ENCODE results near the gene YTHDF2. TPM values are rescaled to one million over a fixed set of nuclear protein-coding genes. Genes with fewer than 3 reads are reported as not detected.
"Not testable (repeated sequence)": the region's sequence is repeated elsewhere in the genome, so short reads cannot be mapped to it uniquely, and the experiment has no call there.

YTHDF2 gene
- polyA plus RNA-seq, 3 donors = 20.7 to 81.6 (median 74.2) TPM

DNA sequence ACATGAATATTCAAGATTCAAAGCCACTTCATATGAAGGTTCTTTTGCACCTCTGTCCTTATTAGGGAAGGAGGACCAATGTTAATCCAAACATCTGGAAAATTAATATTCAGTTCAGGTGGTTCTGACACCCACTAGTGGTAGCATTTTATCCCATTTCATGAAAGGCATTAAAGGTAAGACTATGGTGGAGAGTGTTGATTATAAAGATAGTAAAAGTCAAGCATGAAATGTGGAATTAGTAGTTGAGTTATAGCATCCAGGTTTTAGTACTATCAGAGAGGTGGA, 17.5 kb upstream of the YTHDF2 start:
- Mint-ChIP-seq H3K4me3 (no peak overlapping the region), H3K36me3 (peaks cover 12 to 21% of the 10 kb centered on the region in 2 donors)
- H3K27ac ChIP-seq (ENCODE audit: low read depth in 1 of 2, low read length in 2 of 2) = peak overlapping the region in 1 of 2 donors; percentile 20

DNA sequence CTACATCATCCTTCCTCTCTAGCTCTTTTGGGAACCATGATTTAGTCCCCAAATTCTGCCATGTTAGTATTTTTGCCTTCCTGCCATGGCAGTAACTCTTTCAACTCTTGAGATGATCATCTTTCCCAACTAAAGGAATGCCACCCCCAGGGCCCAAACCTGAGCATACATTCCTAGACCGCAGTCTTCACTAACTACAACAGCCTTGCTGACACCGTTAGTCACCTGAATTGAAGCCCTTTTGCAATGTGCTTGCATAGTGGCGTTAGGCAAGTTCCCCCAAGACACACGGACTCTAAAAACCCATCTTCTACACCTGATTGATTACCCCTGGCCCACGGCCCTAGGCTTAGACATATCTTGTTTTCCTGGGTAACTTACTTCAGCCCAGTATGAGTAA, 16.4 kb upstream of the YTHDF2 start:
- H3K27ac Mint-ChIP-seq = peak overlapping the region in 1 of 7 donors; percentile 43
- Histone ChIP-seq H4K20me1 (ENCODE audit: insufficient read depth, low read length) (no peaks in the 10 kb centered on the region), H3K27ac (ENCODE audit: low read depth in 1 of 2, low read length in 2 of 2) (no peak overlapping the region), H3K27me3 (ENCODE audit: control insufficient read depth in 2 of 2, insufficient read depth in 2 of 2, low read length in 2 of 2) (no peaks in the 10 kb centered on the region), H2AFZ (ENCODE audit: insufficient read depth, low read depth, low read length, poor library complexity, severe bottlenecking) (no peak overlapping the region), H3K4me3 (replicated peaks in 1 of 3; ENCODE audit: low read depth in 2 of 3, low read length in 3 of 3) (no peak overlapping the region), H3K4me1 (ENCODE audit: control insufficient read depth in 1 of 2, insufficient read depth in 2 of 2, low read length in 2 of 2) (peaks cover 2 to 3% of the 10 kb centered on the region in 2 donors), H3K9me3 (replicated peaks in 1 of 2; ENCODE audit: control insufficient read depth in 1 of 2, insufficient read depth in 1 of 2, low read length in 2 of 2) (no peaks in the 10 kb centered on the region), H3K79me2 (ENCODE audit: insufficient read depth, low read length) (no peaks in the 10 kb centered on the region), H3K4me2 (replicated peaks; ENCODE audit: extremely low read depth, low read length, poor library complexity, severe bottlenecking) (no peak overlapping the region), H3K36me3 (replicated peaks in 1 of 2; ENCODE audit: control insufficient read depth in 1 of 2, insufficient read depth in 2 of 2, low read length in 2 of 2) (peaks cover 0 to 11% of the 10 kb centered on the region in 2 donors), H3K9ac (ENCODE audit: insufficient read depth, low read length, poor library complexity, severe bottlenecking) (no peak overlapping the region)
- H3K4me3 Mint-ChIP-seq = no peak overlapping the region
- peaks cover 0 to 3% (median 0%) of the 10 kb centered on the region in 3 donors for H3K27me3 Mint-ChIP-seq (ENCODE audit: low read depth in 3 of 3)
- TF ChIP-seq, protein P1, sequence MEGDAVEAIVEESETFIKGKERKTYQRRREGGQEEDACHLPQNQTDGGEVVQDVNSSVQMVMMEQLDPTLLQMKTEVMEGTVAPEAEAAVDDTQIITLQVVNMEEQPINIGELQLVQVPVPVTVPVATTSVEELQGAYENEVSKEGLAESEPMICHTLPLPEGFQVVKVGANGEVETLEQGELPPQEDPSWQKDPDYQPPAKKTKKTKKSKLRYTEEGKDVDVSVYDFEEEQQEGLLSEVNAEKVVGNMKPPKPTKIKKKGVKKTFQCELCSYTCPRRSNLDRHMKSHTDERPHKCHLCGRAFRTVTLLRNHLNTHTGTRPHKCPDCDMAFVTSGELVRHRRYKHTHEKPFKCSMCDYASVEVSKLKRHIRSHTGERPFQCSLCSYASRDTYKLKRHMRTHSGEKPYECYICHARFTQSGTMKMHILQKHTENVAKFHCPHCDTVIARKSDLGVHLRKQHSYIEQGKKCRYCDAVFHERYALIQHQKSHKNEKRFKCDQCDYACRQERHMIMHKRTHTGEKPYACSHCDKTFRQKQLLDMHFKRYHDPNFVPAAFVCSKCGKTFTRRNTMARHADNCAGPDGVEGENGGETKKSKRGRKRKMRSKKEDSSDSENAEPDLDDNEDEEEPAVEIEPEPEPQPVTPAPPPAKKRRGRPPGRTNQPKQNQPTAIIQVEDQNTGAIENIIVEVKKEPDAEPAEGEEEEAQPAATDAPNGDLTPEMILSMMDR (IDR thresholded peaks at IDR 0.05) = no peak
- peaks cover 7 to 11% of the 10 kb centered on the region in 2 donors for H3K36me3 Mint-ChIP-seq
- peaks cover 9% of the 10 kb centered on the region for H3K4me1 Mint-ChIP-seq
- 91% methylated on average over 4 of the region's 5 CpGs for WGBS (ENCODE audit: insufficient coverage)
- no peak for DNase-seq
- H3K9me3 Mint-ChIP-seq = peaks cover 0 to 5% (median 3%) of the 10 kb centered on the region in 7 donors
- intact Hi-C loops (cut with micrococcal nuclease) = no loop called here

More for the DNA sequence above, 17.5 kb upstream of the YTHDF2 start:
- H2AFZ ChIP-seq (ENCODE audit: insufficient read depth, low read depth, low read length, poor library complexity, severe bottlenecking) = no peak overlapping the region
- Mint-ChIP-seq H3K9me3 (peaks cover 0 to 10% (median 5%) of the 10 kb centered on the region in 7 donors), H3K27me3 (ENCODE audit: low read depth in 3 of 3) (peaks cover 0 to 4% (median 0%) of the 10 kb centered on the region in 3 donors), H3K4me1 (peaks cover 18% of the 10 kb centered on the region), H3K27ac (peak overlapping the region in 1 of 7 donors; percentile 60)
- H3K9ac ChIP-seq (ENCODE audit: insufficient read depth, low read length, poor library complexity, severe bottlenecking) = no peak overlapping the region
- peaks cover 8 to 10% of the 10 kb centered on the region in 2 donors for H3K4me1 ChIP-seq (ENCODE audit: control insufficient read depth in 1 of 2, insufficient read depth in 2 of 2, low read length in 2 of 2)
- DNase-seq = no peak
- no peak overlapping the region for H3K4me3 ChIP-seq (replicated peaks in 1 of 3; ENCODE audit: low read depth in 2 of 3, low read length in 3 of 3)
- no peaks in the 10 kb centered on the region for H3K9me3 ChIP-seq (replicated peaks in 1 of 2; ENCODE audit: control insufficient read depth in 1 of 2, insufficient read depth in 1 of 2, low read length in 2 of 2)
- H4K20me1 ChIP-seq (ENCODE audit: insufficient read depth, low read length) = no peaks in the 10 kb centered on the region
- no peak overlapping the region for H3K4me2 ChIP-seq (replicated peaks; ENCODE audit: extremely low read depth, low read length, poor library complexity, severe bottlenecking)
- peaks cover 2 to 15% of the 10 kb centered on the region in 2 donors for H3K36me3 ChIP-seq (replicated peaks in 1 of 2; ENCODE audit: control insufficient read depth in 1 of 2, insufficient read depth in 2 of 2, low read length in 2 of 2)
- TF ChIP-seq, protein P1 (IDR thresholded peaks at IDR 0.05) = no peak
- intact Hi-C loops (cut with micrococcal nuclease) = no loop called here
- H3K79me2 ChIP-seq (ENCODE audit: insufficient read depth, low read length) = no peaks in the 10 kb centered on the region
- no peaks in the 10 kb centered on the region for H3K27me3 ChIP-seq (ENCODE audit: control insufficient read depth in 2 of 2, insufficient read depth in 2 of 2, low read length in 2 of 2)

DNA sequence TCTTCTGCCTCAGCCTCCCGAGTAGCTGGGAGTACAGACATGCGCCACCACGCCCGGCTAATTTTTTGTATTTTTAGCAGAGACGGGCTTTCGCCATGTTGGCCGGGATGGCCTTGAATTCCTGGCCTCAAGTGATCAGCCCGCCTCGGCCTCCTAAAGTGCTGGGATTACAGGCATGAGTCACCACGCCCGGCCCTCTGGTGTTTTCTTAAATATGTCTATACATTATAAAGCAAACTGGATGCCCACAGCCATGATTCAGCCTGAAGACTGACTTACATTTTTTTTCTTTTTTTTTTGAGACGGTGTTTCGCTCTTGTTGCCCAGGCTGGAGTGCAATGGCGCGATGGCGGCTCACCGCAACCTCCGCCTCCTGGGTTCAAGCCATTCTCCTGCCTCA, 14.8 kb upstream of the YTHDF2 start:
- H3K9ac ChIP-seq (ENCODE audit: insufficient read depth, low read length, poor library complexity, severe bottlenecking); H4K20me1 ChIP-seq (ENCODE audit: insufficient read depth, low read length); H3K9me3 Mint-ChIP-seq; H3K4me3 Mint-ChIP-seq; DNase-seq; H3K4me3 ChIP-seq (replicated peaks in 1 of 3; ENCODE audit: low read depth in 2 of 3, low read length in 3 of 3); H3K27ac Mint-ChIP-seq; H3K36me3 Mint-ChIP-seq; H3K9me3 ChIP-seq (replicated peaks in 1 of 2; ENCODE audit: control insufficient read depth in 1 of 2, insufficient read depth in 1 of 2, low read length in 2 of 2); H2AFZ ChIP-seq (ENCODE audit: insufficient read depth, low read depth, low read length, poor library complexity, severe bottlenecking); H3K4me1 ChIP-seq (ENCODE audit: control insufficient read depth in 1 of 2, insufficient read depth in 2 of 2, low read length in 2 of 2); H3K4me1 Mint-ChIP-seq; H3K27ac ChIP-seq (ENCODE audit: low read depth in 1 of 2, low read length in 2 of 2); H3K79me2 ChIP-seq (ENCODE audit: insufficient read depth, low read length); H3K4me2 ChIP-seq (replicated peaks; ENCODE audit: extremely low read depth, low read length, poor library complexity, severe bottlenecking); H3K27me3 Mint-ChIP-seq (ENCODE audit: low read depth in 3 of 3); intact Hi-C loops (cut with micrococcal nuclease); H3K27me3 ChIP-seq (ENCODE audit: control insufficient read depth in 2 of 2, insufficient read depth in 2 of 2, low read length in 2 of 2); H3K36me3 ChIP-seq (replicated peaks in 1 of 2; ENCODE audit: control insufficient read depth in 1 of 2, insufficient read depth in 2 of 2, low read length in 2 of 2): not testable (repeated sequence)
- WGBS (ENCODE audit: insufficient coverage) = 100% methylated on average over 16 of the region's 18 CpGs

Measured in CD14-positive monocyte (primary cell).